Psoas muscle (tissue), 8 donors: Measurements from ENCODE around the gene LACRT. TPM values are rescaled to one million over a fixed set of nuclear protein-coding genes. Genes with fewer than 3 reads are reported as not detected.
"Not testable (repeated sequence)": the region's sequence is repeated elsewhere in the genome, so short reads cannot be mapped to it uniquely, and the experiment has no call there.

Experiments used
- ATAC-seq, 4 donors: fragments of 200-7000 bp; cut with Tn5 transposase; one replicate each; pipeline ENCODE4 v1.9.1; 2020; ENCODE audit warnings: moderate library complexity in 3 of 4, mild to moderate bottlenecking in 2 of 4
- DNase-seq, 2 donors: peaks; one replicate each; pipeline ENCODE4 v3.0.0-alpha.2; 2020
- H3K27ac ChIP-seq: fragments of 200-600 bp; one replicate; pipeline ENCODE4 v1.8.0; 2022
- H3K27me3 ChIP-seq, 3 donors: fragments of 200-600 bp in 1 of 3; one replicate each; pipeline versions ENCODE4 v1.6.1 to v1.8.0; 2013 to 2022; ENCODE audit warnings: low read length in 2 of 3, mild to moderate bottlenecking in 2 of 3, moderate library complexity in 1 of 3; ENCODE audit not compliant: insufficient read depth in 3 of 3
- H3K36me3 ChIP-seq, 2 donors: fragments of 200-600 bp in 1 of 2; one replicate each; pipeline versions ENCODE4 v1.6.1 to v1.8.0; 2013 to 2022; ENCODE audit warnings: low read depth in 1 of 2, mild to moderate bottlenecking in 1 of 2, moderate library complexity in 1 of 2; ENCODE audit not compliant: insufficient read depth in 1 of 2
- H3K4me1 ChIP-seq: fragments of 200-600 bp; one replicate; pipeline ENCODE4 v1.8.0; 2022
- H3K4me3 ChIP-seq: fragments of 200-600 bp; one replicate; pipeline ENCODE4 v1.8.0; 2022; ENCODE audit warnings: mild to moderate bottlenecking
- H3K9me3 ChIP-seq: fragments of 200-600 bp; one replicate; pipeline ENCODE4 v1.8.0; 2022
- WGBS, 3 donors: extraction: QIAGEN DNeasy Blood & Tissue Kit; methylation state at CpG; one replicate each; pipeline versions ENCODE4 v1.1.6 to v1.1.7; 2013; 5-methylcytosine and 5-hydroxymethylcytosine counted together
- intact Hi-C, 2 donors: fragments of 100-400 bp; cut with DNase I; formaldehyde crosslinking; loops; one replicate each; pipeline versions ENCODE4 v1.11.0 to v1.14.2; 2022
- polyA plus RNA-seq, 3 donors: library from polyadenylated mRNA; stranded (reverse); fragments of 200-250 nt; gene quantifications; one replicate each; pipeline ENCODE4 v1.2.3, GENCODE V29; 2013
- total RNA-seq, 4 donors: library from RNA; stranded (reverse); fragmentation: NEBNext Ultra II Directional in 2 of 4; extraction: Animal tissue kit (Norgen Biotek cat#: 25700) in 2 of 4; gene quantifications; one replicate each; pipeline versions ENCODE4 v1.2.1 to v1.2.4, GENCODE V29; 2021 to 2023
- TF ChIP-seq, protein P1 (sequence below): fragments of 200-600 bp; IDR thresholded peaks from one replicate; pipeline ENCODE4 v1.8.0; 2022; ENCODE audit warnings: antibody characterized with exemption
- donor health status: healthy with polysubstance abuse.
- donor health status: DM: no; HTN: no; CAD: no; lungs with moderate emphysema.
- donor health status: Bipolar disorder and iron deficiency.
- donor health status: healthy.
- donor health status: DM: yes; HTN: yes; CAD: no.
- donor health status: DM: no; HTN: no; CAD: no.
- donor health status: DM: no; HTN: no; CAD: no.
- donor health status: DM: yes; HTN: yes; CAD: no.

Gene LACRT
- total and polyA plus RNA-seq, 7 donors, result not detected

- Histone ChIP-seq H3K27me3 (peaks cover 0 to 4% (median 0%) of the 10 kb centered on the region in 3 donors), H3K36me3 (no peaks in the 10 kb centered on the region), H3K27ac (no peak within 1 kb of the TSS), H3K4me3 (no peak within 1 kb of the TSS), H3K4me1 (peaks cover 6% of the 10 kb centered on the region), H3K9me3 (no peaks in the 10 kb centered on the region)
- TF ChIP-seq, protein P1, sequence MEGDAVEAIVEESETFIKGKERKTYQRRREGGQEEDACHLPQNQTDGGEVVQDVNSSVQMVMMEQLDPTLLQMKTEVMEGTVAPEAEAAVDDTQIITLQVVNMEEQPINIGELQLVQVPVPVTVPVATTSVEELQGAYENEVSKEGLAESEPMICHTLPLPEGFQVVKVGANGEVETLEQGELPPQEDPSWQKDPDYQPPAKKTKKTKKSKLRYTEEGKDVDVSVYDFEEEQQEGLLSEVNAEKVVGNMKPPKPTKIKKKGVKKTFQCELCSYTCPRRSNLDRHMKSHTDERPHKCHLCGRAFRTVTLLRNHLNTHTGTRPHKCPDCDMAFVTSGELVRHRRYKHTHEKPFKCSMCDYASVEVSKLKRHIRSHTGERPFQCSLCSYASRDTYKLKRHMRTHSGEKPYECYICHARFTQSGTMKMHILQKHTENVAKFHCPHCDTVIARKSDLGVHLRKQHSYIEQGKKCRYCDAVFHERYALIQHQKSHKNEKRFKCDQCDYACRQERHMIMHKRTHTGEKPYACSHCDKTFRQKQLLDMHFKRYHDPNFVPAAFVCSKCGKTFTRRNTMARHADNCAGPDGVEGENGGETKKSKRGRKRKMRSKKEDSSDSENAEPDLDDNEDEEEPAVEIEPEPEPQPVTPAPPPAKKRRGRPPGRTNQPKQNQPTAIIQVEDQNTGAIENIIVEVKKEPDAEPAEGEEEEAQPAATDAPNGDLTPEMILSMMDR, result no peak
- 73 to 80% (median 78%) methylated on average over 2 of the region's 2 CpGs for WGBS, 3 donors
- ATAC-seq (no peak), DNase-seq (no peak)
- intact Hi-C loops, result no loop called here
Observed at GRCh38 chr12:54648265-54648664, 13.6 kb upstream of the LACRT start, which contains the start of gene DCD. DCD (minus strand) TSS chr12:54648365; CDS start chr12:54648303, 62 bp downstream.

DNA sequence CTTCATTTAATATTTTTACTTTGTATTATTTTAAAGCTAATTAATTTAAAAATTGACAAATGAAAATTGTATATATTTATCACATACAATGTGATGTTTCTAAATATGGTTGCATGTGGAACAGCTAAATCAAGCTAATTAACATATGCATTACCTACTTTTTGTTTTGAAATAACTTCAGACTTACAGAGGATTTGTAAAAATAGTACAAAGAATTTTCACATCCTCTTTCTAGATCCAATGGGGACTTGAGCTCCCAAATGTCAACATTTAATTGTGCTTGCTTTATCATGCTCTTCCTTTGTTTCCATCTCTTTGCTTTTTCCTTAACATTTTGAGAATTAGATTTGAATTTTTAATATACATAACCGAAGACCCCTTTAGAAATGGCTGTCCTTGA is 6.9 kb upstream of the LACRT start:
- H3K27ac ChIP-seq, result no peak overlapping the region
- H3K9me3 ChIP-seq, result no peaks in the 10 kb centered on the region
- 75 to 86% (median 80%) methylated on average over 1 of the region's 1 CpG for WGBS, 3 donors
- TF ChIP-seq, protein P1, result no peak
- no peaks in the 10 kb centered on the region for H3K4me1 ChIP-seq
- ATAC-seq, result no peak
- H3K4me3 ChIP-seq, result no peak overlapping the region
- H3K27me3 ChIP-seq, result peaks cover 0 to 4% (median 0%) of the 10 kb centered on the region in 3 donors
- no peak for DNase-seq
- intact Hi-C loops, result no loop called here
- H3K36me3 ChIP-seq, result no peaks in the 10 kb centered on the region

- no peaks in the 10 kb centered on the region for H3K9me3 ChIP-seq
- DNase-seq (no peak), ATAC-seq (no peak)
- 81 to 83% (median 82%) methylated on average over 4 of the region's 4 CpGs for WGBS, 3 donors
- no peak overlapping the region for H3K27ac ChIP-seq
- intact Hi-C loops, result no loop called here
- TF ChIP-seq, protein P1, result no peak
- H3K27me3 ChIP-seq, result peaks cover 0 to 4% (median 0%) of the 10 kb centered on the region in 3 donors
- H3K4me1 ChIP-seq, result no peaks in the 10 kb centered on the region
- H3K4me3 ChIP-seq, result no peak overlapping the region
- no peaks in the 10 kb centered on the region for H3K36me3 ChIP-seq
Observed at GRCh38 chr12:54641089-54641488, 6.4 kb upstream of the LACRT start.

DNA sequence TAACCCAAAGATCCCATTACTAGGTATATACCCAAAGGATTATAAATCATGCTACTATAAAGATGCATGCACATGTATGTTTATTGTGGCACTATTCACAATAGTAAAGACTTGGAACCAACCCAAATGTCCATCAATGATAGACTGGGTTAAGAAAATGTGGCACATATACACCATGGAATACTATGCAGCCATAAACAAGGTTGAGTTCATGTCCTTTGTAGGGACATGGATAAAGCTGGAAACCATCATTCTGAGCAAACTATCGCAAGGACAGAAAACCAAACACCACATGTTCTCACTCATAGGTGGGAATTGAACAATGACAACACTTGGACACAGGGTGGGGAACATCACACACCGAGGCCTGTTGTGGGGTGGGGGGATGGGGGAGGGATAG is 4.4 kb upstream of the LACRT start:
- WGBS, 3 donors, result 92 to 98% (median 94%) methylated on average over 2 of the region's 2 CpGs
- H3K27ac ChIP-seq, H3K4me1 ChIP-seq, H3K9me3 ChIP-seq, ATAC-seq, H3K4me3 ChIP-seq, H3K27me3 ChIP-seq, H3K36me3 ChIP-seq, intact Hi-C loops, DNase-seq: not testable (repeated sequence)

DNA sequence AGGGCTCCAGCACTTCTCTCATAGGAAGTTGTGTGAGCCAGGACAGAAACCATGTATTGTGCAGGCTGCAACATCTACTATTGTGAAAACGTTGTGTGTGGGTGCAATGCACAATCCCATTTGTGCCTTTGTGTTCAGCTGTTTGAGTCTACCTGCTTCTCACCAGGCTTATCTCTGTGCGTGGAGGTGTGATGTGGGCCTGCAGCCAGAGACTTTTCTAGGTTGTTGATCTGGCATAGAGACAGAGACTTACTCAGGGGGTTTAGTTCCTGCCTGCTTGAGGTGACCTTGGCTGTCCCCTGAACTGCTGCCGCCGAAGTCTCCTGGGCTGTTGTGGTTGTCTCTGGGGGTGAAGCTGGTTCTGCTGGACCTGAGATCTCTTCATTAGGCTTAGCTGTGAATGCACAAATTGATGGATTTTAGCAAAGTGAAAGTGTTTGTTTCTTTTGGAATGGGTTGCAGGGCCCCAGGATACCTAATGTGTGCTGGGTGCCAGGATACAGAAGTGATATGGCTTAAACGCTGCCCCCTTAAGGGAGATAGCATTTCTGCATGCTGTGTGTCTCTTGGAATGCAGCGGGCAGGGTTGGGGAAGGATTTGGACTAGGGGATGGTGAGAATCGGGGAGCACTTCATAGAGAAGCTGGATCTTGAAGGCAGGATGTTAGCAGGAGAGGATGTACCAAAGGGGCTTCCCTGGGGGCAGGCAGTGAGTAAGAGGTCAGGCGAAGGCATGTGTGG is 2.5 kb downstream of the LACRT start:
- TF ChIP-seq, protein P1, result no peak
- DNase-seq (no peak), ATAC-seq (no peak)
- H3K4me1 ChIP-seq, result no peaks in the 10 kb centered on the region
- 65 to 67% (median 66%) methylated on average over 8 of the region's 8 CpGs for WGBS, 3 donors
- no peak overlapping the region for H3K27ac ChIP-seq
- H3K36me3 ChIP-seq, result no peaks in the 10 kb centered on the region
- H3K4me3 ChIP-seq, result no peak overlapping the region
- peaks cover 0 to 4% (median 0%) of the 10 kb centered on the region in 3 donors for H3K27me3 ChIP-seq
- intact Hi-C loops, result no loop called here
- H3K9me3 ChIP-seq, result no peaks in the 10 kb centered on the region
